Tibial artery (tissue), 4 donors: ENCODE data around the gene PLSCR2.
A peak's percentile ranks its signal among the peaks of the same experiment; 100 is the strongest.

ENCODE experiments used
- DNase-seq, 2 donors: peaks; one replicate each; pipeline ENCODE4 v3.0.0-alpha.2; 2019
- H3K27ac ChIP-seq, 2 donors: fragments of 200-600 bp; sonication (generic) in 1 of 2; 1 replicate in 1 of 2; 2 replicates in 1 of 2; pipeline ENCODE4 v1.5.1; 2018 to 2019; ENCODE audit warnings: mild to moderate bottlenecking in 1 of 2
- H3K27me3 ChIP-seq, 2 donors: fragments of 200-600 bp; sonication (generic) in 1 of 2; one replicate each; pipeline versions ENCODE4 v1.5.1 to v1.6.0; 2016 to 2019
- H3K36me3 ChIP-seq, 3 donors: fragments of 200-600 bp; sonication (generic) in 2 of 3; one replicate each; pipeline ENCODE4 v1.5.1; 2016 to 2019; ENCODE audit warnings: mild to moderate bottlenecking in 2 of 3
- H3K4me1 ChIP-seq, 4 donors: fragments of 200-600 bp; sonication (generic) in 2 of 4; 1 replicate in 3 of 4; 2 replicates in 1 of 4; pipeline ENCODE4 v1.5.1; 2016 to 2019
- H3K4me3 ChIP-seq, 2 donors: fragments of 200-600 bp; sonication (generic) in 1 of 2; 1 replicate in 1 of 2; 2 replicates in 1 of 2; pipeline ENCODE4 v1.5.1; 2018 to 2019; ENCODE audit warnings: mild to moderate bottlenecking in 2 of 2
- H3K9me3 ChIP-seq, 3 donors: fragments of 200-600 bp; sonication (generic) in 1 of 3; one replicate each; pipeline ENCODE4 v1.5.1; 2016 to 2019
- CTCF ChIP-seq, 2 experiments: fragments of 200-600 bp in 1 of 2; fragments of 450-650 bp in 1 of 2; IDR thresholded peaks; one replicate each; pipeline ENCODE4 v1.5.1; 2017 to 2019; ENCODE audit warnings: antibody characterized with exemption in 2 of 2, mild to moderate bottlenecking in 1 of 2, moderate library complexity in 1 of 2
- intact Hi-C: fragments of 100-400 bp; cut with DNase I; formaldehyde crosslinking; loops from one replicate; pipeline ENCODE4 v1.15.0; 2023; ENCODE audit warnings: low total_unique reads

Gene PLSCR2

DNA sequence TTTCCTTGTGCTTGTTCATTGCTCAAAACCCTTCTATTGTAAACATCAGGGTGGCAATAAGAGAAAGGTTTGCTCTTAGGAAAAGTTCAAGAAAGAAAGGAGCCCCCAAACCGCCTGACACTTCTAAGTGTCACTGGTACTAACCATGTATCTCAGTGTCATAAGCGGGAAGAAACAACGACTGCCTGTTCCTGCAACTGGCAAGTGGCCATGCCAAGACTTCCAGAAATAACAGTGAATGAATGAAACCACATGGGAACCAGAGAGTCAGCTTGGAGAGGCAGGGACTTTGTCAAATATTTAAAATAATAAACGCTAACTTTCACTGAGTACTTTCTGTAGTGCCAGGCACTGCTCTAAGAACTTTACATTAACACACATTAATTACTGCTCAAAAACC, 1.1 kb downstream of the PLSCR2 start:
- no peak for TF ChIP-seq CTCF (IDR thresholded peaks at IDR 0.05)

GRCh38 chr3:146466604-146467003, 2.8 kb downstream of the PLSCR2 start:
- H3K27me3 ChIP-seq: no peaks in the 10 kb centered on the region
- DNase-seq: no peak
- no peak overlapping the region for H3K4me3 ChIP-seq
- H3K36me3 ChIP-seq: no peaks in the 10 kb centered on the region
- intact Hi-C loops: no loop called here
- TF ChIP-seq CTCF (IDR thresholded peaks at IDR 0.05): no peak
- H3K27ac ChIP-seq: no peak overlapping the region
- peaks cover 0 to 24% (median 7%) of the 10 kb centered on the region in 4 donors for H3K4me1 ChIP-seq
- H3K9me3 ChIP-seq: no peaks in the 10 kb centered on the region

More for the DNA sequence above, 1.1 kb downstream of the PLSCR2 start:
- H3K27me3 ChIP-seq: no peaks in the 10 kb centered on the region
- peak in 1 of 2 donors; percentile 71 for DNase-seq
- no peak overlapping the region for H3K4me3 ChIP-seq
- intact Hi-C loops: no loop called here
- H3K4me1 ChIP-seq: peaks cover 0 to 24% (median 7%) of the 10 kb centered on the region in 4 donors
- H3K36me3 ChIP-seq: no peaks in the 10 kb centered on the region
- H3K27ac ChIP-seq: peak overlapping the region in 1 of 2 donors; percentile 68
- H3K9me3 ChIP-seq: no peaks in the 10 kb centered on the region

DNA sequence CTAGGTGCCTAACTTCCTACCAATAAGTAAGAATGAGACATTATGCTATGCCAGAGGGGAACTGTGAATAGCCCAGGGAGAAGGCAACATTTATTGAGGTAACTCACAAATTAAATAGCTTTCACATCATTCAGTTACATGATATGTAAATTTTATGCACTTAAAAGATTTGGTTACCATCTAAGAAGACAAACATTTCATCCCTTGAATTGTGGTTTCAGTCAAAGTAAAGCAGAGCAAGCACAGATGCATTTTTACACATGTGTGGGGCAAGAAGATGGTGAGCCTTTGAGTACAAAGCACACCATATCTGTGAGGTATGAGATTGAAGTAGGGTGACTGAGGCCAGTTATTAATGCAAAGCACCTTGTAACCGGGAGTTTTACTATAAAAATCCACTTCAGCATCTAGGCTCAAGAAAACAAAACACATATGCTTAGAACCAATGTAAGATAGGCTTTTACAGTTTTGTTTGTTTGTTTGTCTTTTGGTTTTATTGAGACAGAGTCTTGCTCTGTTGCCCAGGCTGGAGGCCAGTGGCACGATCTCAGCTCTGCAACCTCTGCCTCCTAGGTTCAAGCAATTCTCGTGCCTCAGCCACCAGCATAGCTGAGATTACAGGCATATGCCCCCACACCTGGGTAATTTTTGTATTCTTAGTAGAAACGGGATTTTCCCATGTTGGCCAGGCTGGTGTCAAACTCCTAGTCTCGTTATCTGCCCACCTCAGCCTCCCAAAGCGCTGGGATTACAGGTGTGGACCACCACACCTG, 3.5 kb downstream of the PLSCR2 start:
- no peak for DNase-seq
- Histone ChIP-seq H3K4me1 (peaks cover 0 to 24% (median 7%) of the 10 kb centered on the region in 4 donors), H3K4me3 (no peak overlapping the region), H3K9me3 (no peaks in the 10 kb centered on the region), H3K27me3 (no peaks in the 10 kb centered on the region), H3K36me3 (no peaks in the 10 kb centered on the region), H3K27ac (no peak overlapping the region)
- intact Hi-C loops: no loop called here
- no peak for TF ChIP-seq CTCF (IDR thresholded peaks at IDR 0.05)

- Histone ChIP-seq H3K9me3 (no peaks in the 10 kb centered on the region), H3K27me3 (no peaks in the 10 kb centered on the region), H3K36me3 (no peaks in the 10 kb centered on the region), H3K4me3 (no peak overlapping the region), H3K4me1 (peaks cover 0 to 21% (median 6%) of the 10 kb centered on the region in 4 donors), H3K27ac (no peak overlapping the region)
- DNase-seq: no peak
- TF ChIP-seq CTCF (IDR thresholded peaks at IDR 0.05): no peak
- intact Hi-C loops: no loop called here
Measured at GRCh38 chr3:146464783-146465182, 4.6 kb downstream of the PLSCR2 start.

- H3K27ac ChIP-seq: no peak overlapping the region
- no peak overlapping the region for H3K4me3 ChIP-seq
- peaks cover 0 to 14% (median under 1%) of the 10 kb centered on the region in 4 donors for H3K4me1 ChIP-seq
- intact Hi-C loops: no loop called here
- TF ChIP-seq CTCF (IDR thresholded peaks at IDR 0.05): no peak
- H3K36me3 ChIP-seq: no peaks in the 10 kb centered on the region
- H3K9me3 ChIP-seq: no peaks in the 10 kb centered on the region
- H3K27me3 ChIP-seq: no peaks in the 10 kb centered on the region
- DNase-seq: no peak
Measured at GRCh38 chr3:146464005-146464595, 5.3 kb downstream of the PLSCR2 start.
